ENCODE data around the gene NDST1.

NDST1 gene

GRCh38 chr5:150490296-150490669 lies 17.6 kb upstream of the NDST1 start:
- peak overlapping the region; percentile 66 for H3K4me2 ChIP-seq (ENCODE audit: low read length)
- H4K20me1 ChIP-seq (ENCODE audit: control insufficient read depth, insufficient read depth, low read depth, low read length), result 0 out of 2 replicates have a peak, but pooled peaks cover 7% of the 10 kb centered on the region
- H3K4me3 ChIP-seq (ENCODE audit: low read length), result peak overlapping the region; percentile 31
- no peaks in the 10 kb centered on the region for H3K27me3 ChIP-seq (ENCODE audit: control insufficient read depth, low read length)
- peaks cover 58% of the 10 kb centered on the region for H3K4me1 ChIP-seq (ENCODE audit: control insufficient read depth, low read length)
- TF ChIP-seq EZH2phosphoT487 (IDR thresholded peaks at IDR 0.05; ENCODE audit: borderline replicate concordance, low read length), result no peak
- TF ChIP-seq CTCF (IDR thresholded peaks at IDR 0.05; ENCODE audit: low read depth, low read length, poor library complexity, severe bottlenecking), result no peak
- H3F3A ChIP-seq (ENCODE audit: control insufficient read depth, insufficient read depth), result peaks cover 16% of the 10 kb centered on the region
- no peaks in the 10 kb centered on the region for H3K9me2 ChIP-seq (replicated peaks; ENCODE audit: control insufficient read depth, low read length)
- peaks cover 62% of the 10 kb centered on the region for H3K79me2 ChIP-seq (ENCODE audit: control insufficient read depth, low read length)
- peaks cover 10% of the 10 kb centered on the region for H3K36me3 ChIP-seq (ENCODE audit: control insufficient read depth, low read length)
- H3K27ac ChIP-seq (ENCODE audit: low read depth, low read length), result peak overlapping the region; percentile 21; the same call in 1 of the 2 replicates
- H3K9me3 ChIP-seq (ENCODE audit: control insufficient read depth, insufficient read depth, low read length), result no peaks in the 10 kb centered on the region

- H3K4me1 ChIP-seq (ENCODE audit: control insufficient read depth, low read length), result peaks cover 55% of the 10 kb centered on the region
- H3F3A ChIP-seq (ENCODE audit: control insufficient read depth, insufficient read depth), result peaks cover 16% of the 10 kb centered on the region
- no peak overlapping the region; the same call in 1 of the 2 replicates for H3K4me2 ChIP-seq (ENCODE audit: low read length)
- H3K27me3 ChIP-seq (ENCODE audit: control insufficient read depth, low read length), result no peaks in the 10 kb centered on the region
- peaks cover 62% of the 10 kb centered on the region for H3K79me2 ChIP-seq (ENCODE audit: control insufficient read depth, low read length)
- H3K36me3 ChIP-seq (ENCODE audit: control insufficient read depth, low read length), result peaks cover 10% of the 10 kb centered on the region
- H3K27ac ChIP-seq (ENCODE audit: low read depth, low read length), result no peak overlapping the region
- H3K4me3 ChIP-seq (ENCODE audit: low read length), result no peak overlapping the region
- no peak for TF ChIP-seq EZH2phosphoT487 (IDR thresholded peaks at IDR 0.05; ENCODE audit: borderline replicate concordance, low read length)
- TF ChIP-seq CTCF (IDR thresholded peaks at IDR 0.05; ENCODE audit: low read depth, low read length, poor library complexity, severe bottlenecking), result no peak
- H3K9me2 ChIP-seq (replicated peaks; ENCODE audit: control insufficient read depth, low read length), result no peaks in the 10 kb centered on the region
- 0 out of 2 replicates have a peak, but pooled peaks cover 7% of the 10 kb centered on the region for H4K20me1 ChIP-seq (ENCODE audit: control insufficient read depth, insufficient read depth, low read depth, low read length)
- H3K9me3 ChIP-seq (ENCODE audit: control insufficient read depth, insufficient read depth, low read length), result no peaks in the 10 kb centered on the region
Measured at GRCh38 chr5:150490754-150491153, 17.2 kb upstream of the NDST1 start.

- Histone ChIP-seq H3K4me1 (ENCODE audit: control insufficient read depth, low read length) (peaks cover 52% of the 10 kb centered on the region), H3K36me3 (ENCODE audit: control insufficient read depth, low read length) (peaks cover 10% of the 10 kb centered on the region), H3K27ac (ENCODE audit: low read depth, low read length) (no peak overlapping the region), H3K79me2 (ENCODE audit: control insufficient read depth, low read length) (peaks cover 65% of the 10 kb centered on the region), H3K27me3 (ENCODE audit: control insufficient read depth, low read length) (no peaks in the 10 kb centered on the region), H3K4me2 (ENCODE audit: low read length) (no peak overlapping the region), H3F3A (ENCODE audit: control insufficient read depth, insufficient read depth) (peaks cover 16% of the 10 kb centered on the region), H3K4me3 (ENCODE audit: low read length) (no peak overlapping the region), H3K9me3 (ENCODE audit: control insufficient read depth, insufficient read depth, low read length) (no peaks in the 10 kb centered on the region), H4K20me1 (ENCODE audit: control insufficient read depth, insufficient read depth, low read depth, low read length) (0 out of 2 replicates have a peak, but pooled peaks cover 7% of the 10 kb centered on the region), H3K9me2 (replicated peaks; ENCODE audit: control insufficient read depth, low read length) (no peaks in the 10 kb centered on the region)
- TF ChIP-seq EZH2phosphoT487 (IDR thresholded peaks at IDR 0.05; ENCODE audit: borderline replicate concordance, low read length) (no peak), CTCF (IDR thresholded peaks at IDR 0.05; ENCODE audit: low read depth, low read length, poor library complexity, severe bottlenecking) (no peak)
Measured at GRCh38 chr5:150491876-150492275, 16.1 kb upstream of the NDST1 start.
